HCT116 (cell line): ENCODE results near the gene COPS3. TPM values are rescaled to one million over a fixed set of nuclear protein-coding genes. Genes with fewer than 3 reads are reported as not detected.

Experiments used
- ATAC-seq: fragments of 200-7000 bp; cut with Tn5 transposase; 2 replicates; pipeline ENCODE4 v1.9.1; 2020; ENCODE audit warnings: mild to moderate bottlenecking, moderate library complexity
- BruUV-seq: library from RNA; stranded (reverse); fragments of 400-500 nt; replicated peaks from 2 replicates; lab custom pipeline; 2021; lab: Mats Ljungman, UMichigan
- CTCF ChIA-PET: fragments of 300-600 bp; sonication (Branson Sonifier 250); formaldehyde crosslinking; loops from one replicate; lab custom pipeline; 2021; ENCODE audit warnings: antibody characterized with exemption; lab: Charles Lee
- POLR2A ChIA-PET: fragments of 300-600, 350-600 bp; sonication (Branson Sonifier 250); formaldehyde crosslinking; loops from one replicate; lab custom pipeline; 2021; ENCODE audit warnings: antibody characterized with exemption; lab: Charles Lee
- RAD21 ChIA-PET, 2 experiments: fragments of 300-600 bp; sonication (Branson Sonifier 250); formaldehyde crosslinking; loops; one replicate each; lab custom pipeline; 2023; ENCODE audit warnings: low total read pairs in 2 of 2; ENCODE audit not compliant: uncharacterized antibody in 2 of 2, unreplicated experiment in 2 of 2, low non-redundant PET in 1 of 2; lab: Charles Lee
- DNase-seq: peaks from one replicate; pipeline ENCODE4 v3.0.0-alpha.2; 2010; ENCODE audit warnings: low read depth, low spot score
- H2AFZ ChIP-seq: fragments of 200-600 bp; shearing (Covaris generic), sonication (generic); 2 replicates; pipeline ENCODE4 v1.6.1; 2017; ENCODE audit warnings: low read depth, mixed run types, mixed read lengths, antibody characterized with exemption, low read length; ENCODE audit not compliant: poor library complexity, severe bottlenecking
- H3K27ac ChIP-seq: 2 replicates; pipeline ENCODE4 v1.5.1; 2012; ENCODE audit warnings: low read depth, low read length
- H3K27me3 ChIP-seq: fragments of 200-600 bp; sonication (generic); 2 replicates; pipeline ENCODE4 v1.6.1; 2016; ENCODE audit warnings: mixed run types, low read length, mixed read lengths; ENCODE audit not compliant: insufficient read depth
- H3K36me3 ChIP-seq, 2 experiments: fragments of 200-500 bp in 1 of 2; fragments of 200-600 bp in 1 of 2; sonication (Bioruptor generic) in 1 of 2; sonication (generic) in 1 of 2; 2 replicates each; pipeline versions ENCODE4 v1.5.1 to v1.6.1; 2014 to 2016; ENCODE audit warnings: low read length in 2 of 2, inconsistent platforms in 1 of 2, mixed read lengths in 1 of 2, mixed run types in 1 of 2; ENCODE audit not compliant: insufficient read depth in 2 of 2, control insufficient read depth in 1 of 2
- H3K4me1 ChIP-seq, 2 experiments: fragments of 200-600 bp in 1 of 2; sonication (generic) in 1 of 2; 2 replicates each; pipeline versions ENCODE4 v1.5.1 to v1.6.1; 2012 to 2017; ENCODE audit warnings: low read length in 2 of 2, inconsistent platforms in 1 of 2, mild to moderate bottlenecking in 1 of 2, mixed read lengths in 1 of 2, mixed run types in 1 of 2, moderate library complexity in 1 of 2; ENCODE audit not compliant: insufficient read depth in 2 of 2, control insufficient read depth in 1 of 2
- H3K4me2 ChIP-seq: fragments of 200-600 bp; sonication (generic); 2 replicates; pipeline ENCODE4 v1.6.1; 2017; ENCODE audit warnings: mixed run types, low read length, mixed read lengths
- H3K4me3 ChIP-seq, 2 experiments: fragments of 200-600 bp in 1 of 2; sonication (generic) in 1 of 2; replicated peaks in 1 of 2; 2 replicates each; pipeline ENCODE4 v1.5.1; 2011 to 2016; ENCODE audit warnings: low read length in 2 of 2, control low read depth in 1 of 2, low read depth in 1 of 2, mild to moderate bottlenecking in 1 of 2, mixed read lengths in 1 of 2, mixed run types in 1 of 2
- H3K79me2 ChIP-seq: fragments of 200-600 bp; sonication (generic); 2 replicates; pipeline ENCODE4 v1.6.1; 2017; ENCODE audit warnings: mild to moderate bottlenecking, mixed run types, low read length, moderate library complexity, mixed read lengths; ENCODE audit not compliant: insufficient read depth
- H3K9ac ChIP-seq: fragments of 200-600 bp; sonication (generic); 2 replicates; pipeline ENCODE4 v1.6.1; 2016; ENCODE audit warnings: low read length, mixed read lengths
- H3K9me2 ChIP-seq: fragments of 200-600 bp; sonication (generic), shearing (Covaris generic); 2 replicates; pipeline ENCODE4 v1.6.1; 2017; ENCODE audit warnings: mixed run types, mild to moderate bottlenecking, moderate library complexity; ENCODE audit not compliant: insufficient read depth
- H3K9me3 ChIP-seq, 2 experiments: fragments of 200-500 bp in 1 of 2; fragments of 200-600 bp in 1 of 2; sonication (Bioruptor generic) in 1 of 2; sonication (generic) in 1 of 2; 2 replicates each; pipeline ENCODE4 v1.6.1; 2014 to 2017; ENCODE audit warnings: low read length in 2 of 2, mixed read lengths in 2 of 2, inconsistent platforms in 1 of 2, low read depth in 1 of 2, mild to moderate bottlenecking in 1 of 2, mixed run types in 1 of 2, moderate library complexity in 1 of 2; ENCODE audit not compliant: control insufficient read depth in 1 of 2, insufficient read depth in 1 of 2
- H4K20me1 ChIP-seq: fragments of 200-600 bp; sonication (generic), shearing (Covaris generic); 2 replicates; pipeline ENCODE4 v1.6.1; 2017; ENCODE audit warnings: mixed run types, mild to moderate bottlenecking, moderate library complexity; ENCODE audit not compliant: insufficient read depth
- CEBPB ChIP-seq: IDR thresholded peaks from 2 replicates; pipeline ENCODE4 v1.6.1; 2012; ENCODE audit warnings: low read depth
- EGR1 ChIP-seq: IDR thresholded peaks from 2 replicates; pipeline ENCODE4 v1.6.1; 2012; ENCODE audit warnings: low read depth
- ELF1 ChIP-seq: IDR thresholded peaks from 2 replicates; pipeline ENCODE4 v1.6.1; 2012; ENCODE audit warnings: low read depth, borderline replicate concordance
- EZH2 ChIP-seq: fragments of 200-600 bp; sonication (generic); IDR thresholded peaks from 2 replicates; pipeline ENCODE4 v1.6.1; 2017; ENCODE audit warnings: antibody characterized with exemption, mixed run types
- FOSL1 ChIP-seq: IDR thresholded peaks from 2 replicates; pipeline ENCODE4 v1.6.1; 2012; ENCODE audit warnings: low read depth
- JUND ChIP-seq: IDR thresholded peaks from 2 replicates; pipeline ENCODE4 v1.6.1; 2012
- POLR2A ChIP-seq: IDR thresholded peaks from 2 replicates; pipeline ENCODE4 v1.7.0; 2011; ENCODE audit warnings: borderline replicate concordance; ENCODE audit not compliant: insufficient read depth, insufficient read length; ENCODE audit errors: extremely low read depth
- POLR2AphosphoS5 ChIP-seq: IDR thresholded peaks from 2 replicates; pipeline ENCODE4 v1.6.1; 2011; ENCODE audit warnings: mild to moderate bottlenecking, low read depth, low read length, moderate library complexity
- RAD21 ChIP-seq: IDR thresholded peaks from 2 replicates; pipeline ENCODE4 v1.6.1; 2012; ENCODE audit warnings: low read depth, mild to moderate bottlenecking
- REST ChIP-seq: IDR thresholded peaks from 2 replicates; pipeline ENCODE4 v1.6.1; 2012; ENCODE audit warnings: low read depth
- SIN3A ChIP-seq: IDR thresholded peaks from 2 replicates; pipeline ENCODE4 v1.6.1; 2012; ENCODE audit warnings: low read depth
- SRF ChIP-seq: IDR thresholded peaks from 2 replicates; pipeline ENCODE4 v1.6.1; 2012; ENCODE audit warnings: low read depth
- TCF7L2 ChIP-seq: IDR thresholded peaks from 2 replicates; pipeline ENCODE4 v1.7.0; 2011; ENCODE audit warnings: borderline replicate concordance, inconsistent platforms; ENCODE audit not compliant: insufficient read depth, insufficient read length; ENCODE audit errors: extremely low read depth
- YY1 ChIP-seq: IDR thresholded peaks from 2 replicates; pipeline ENCODE4 v1.6.1; 2011; ENCODE audit warnings: low read length, low read depth, moderate library complexity, mild to moderate bottlenecking; ENCODE audit not compliant: insufficient replicate concordance; ENCODE audit errors: extremely low read depth
- ZBTB33 ChIP-seq: IDR thresholded peaks from 2 replicates; pipeline ENCODE4 v1.6.1; 2011; ENCODE audit warnings: mild to moderate bottlenecking, low read length, moderate library complexity; ENCODE audit not compliant: insufficient replicate concordance; ENCODE audit errors: extremely low read depth
- ZFX ChIP-seq: fragments of 450-650 bp; IDR thresholded peaks from 2 replicates; pipeline ENCODE4 v1.6.1; 2017
- ZNF274 ChIP-seq: fragments of 200-500 bp; sonication (Bioruptor generic); IDR thresholded peaks from 2 replicates; pipeline ENCODE4 v1.6.1; 2014; ENCODE audit warnings: mild to moderate bottlenecking, low read depth, low read length, inconsistent platforms
- intact Hi-C: fragments of 100-400 bp; cut with micrococcal nuclease; formaldehyde crosslinking; loops from 2 replicates; pipeline ENCODE4 v1.10.0; 2022
- total RNA-seq: library from RNA; stranded (reverse); gene quantifications from one replicate; pipeline ENCODE4 v1.2.1, GENCODE V29; 2021; ENCODE audit not compliant: unreplicated experiment

COPS3 gene
- total RNA-seq, 1 experiment from 2014 or later = 99.0 TPM

- H3K4me1 ChIP-seq = peaks cover 7 to 31% of the 10 kb centered on the region in 2 experiments
- peaks cover 30% of the 10 kb centered on the region for H3K79me2 ChIP-seq
- no peaks in the 10 kb centered on the region for H3K27me3 ChIP-seq
- RAD21 ChIA-PET = no interaction called here
- POLR2A ChIA-PET = no interaction called here
- BruUV-seq = no TSS peak
- H3K4me3 ChIP-seq = peak overlapping the region; percentile 82 to 95
- H3K27ac ChIP-seq = peak overlapping the region; percentile 89; the same call in 1 of the 2 replicates
- H3K9ac ChIP-seq = peak overlapping the region; percentile 99
- intact Hi-C loops = no loop called here
- no peak overlapping the region for H2AFZ ChIP-seq
- no peaks in the 10 kb centered on the region for H3K9me3 ChIP-seq
- H4K20me1 ChIP-seq = no peaks in the 10 kb centered on the region
- no peaks in the 10 kb centered on the region for H3K9me2 ChIP-seq
- CTCF ChIA-PET = no interaction called here
- peaks cover 6 to 28% of the 10 kb centered on the region in 2 experiments for H3K36me3 ChIP-seq
- DNase-seq = no peak
- ATAC-seq = no peak
- no peak for TF ChIP-seq ELF1
- no peak for TF ChIP-seq POLR2AphosphoS5
- TF ChIP-seq FOSL1 = no peak
- no peak for TF ChIP-seq TCF7L2
- no peak for TF ChIP-seq EZH2
- no peak for TF ChIP-seq ZFX
- no peak for TF ChIP-seq CEBPB
- no peak for TF ChIP-seq YY1
- no peak for TF ChIP-seq EGR1
- TF ChIP-seq JUND = no peak
- no peak for TF ChIP-seq REST
- no peak for TF ChIP-seq ZNF274
- no peak for TF ChIP-seq POLR2A
- no peak for TF ChIP-seq RAD21
- no peak for TF ChIP-seq SRF
- TF ChIP-seq ZBTB33 = no peak
- TF ChIP-seq SIN3A = no peak
- peak overlapping the region; percentile 100 for H3K4me2 ChIP-seq
Observed at GRCh38 chr17:17204635-17205231, 76.3 kb downstream of the COPS3 start.
